GM20000 (cell line): ENCODE measurements around the gene NYNRIN.

Source experiments
- DNase-seq: peaks from one replicate; pipeline ENCODE4 v3.0.0; 2012; ENCODE audit warnings: low spot score
- CTCF ChIP-seq: IDR thresholded peaks from 2 replicates; pipeline ENCODE4 v1.5.1; 2012; ENCODE audit warnings: mild to moderate bottlenecking, control low read depth; ENCODE audit errors: extremely low read depth, missing control alignments

NYNRIN gene

GRCh38 chr14:24360281-24360680 lies 38.5 kb upstream of the NYNRIN start:
- no peak for TF ChIP-seq CTCF
- DNase-seq = no peak

DNA sequence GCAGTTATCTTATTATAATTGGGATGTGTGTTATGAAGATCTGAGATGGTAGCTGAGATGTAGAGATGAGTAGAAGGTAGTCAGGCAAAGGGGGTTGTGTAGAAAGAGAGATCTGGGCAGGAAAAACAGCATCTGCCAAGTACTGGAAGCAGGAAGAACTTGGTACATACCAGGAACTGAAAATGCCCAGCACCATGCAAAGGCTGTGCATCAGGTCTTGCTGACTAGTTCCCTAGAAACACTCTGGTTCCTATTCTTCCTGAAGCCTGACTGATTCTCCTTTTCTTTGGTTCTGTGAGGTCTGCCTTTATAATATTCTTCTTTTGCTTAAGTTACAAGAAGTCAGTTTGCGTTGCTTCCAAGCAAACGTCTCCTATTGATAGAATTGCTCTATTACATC lies 37.5 kb upstream of the NYNRIN start:
- no peak for DNase-seq
- TF ChIP-seq CTCF = no peak

- no peak for DNase-seq
- no peak for TF ChIP-seq CTCF
Observed at GRCh38 chr14:24362241-24362960, 36.4 kb upstream of the NYNRIN start.

- no peak for TF ChIP-seq CTCF
- no peak for DNase-seq
Observed at GRCh38 chr14:24363401-24363800, 35.4 kb upstream of the NYNRIN start.

GRCh38 chr14:24364841-24365240 lies 34.0 kb upstream of the NYNRIN start:
- TF ChIP-seq CTCF = no peak
- no peak for DNase-seq

DNA sequence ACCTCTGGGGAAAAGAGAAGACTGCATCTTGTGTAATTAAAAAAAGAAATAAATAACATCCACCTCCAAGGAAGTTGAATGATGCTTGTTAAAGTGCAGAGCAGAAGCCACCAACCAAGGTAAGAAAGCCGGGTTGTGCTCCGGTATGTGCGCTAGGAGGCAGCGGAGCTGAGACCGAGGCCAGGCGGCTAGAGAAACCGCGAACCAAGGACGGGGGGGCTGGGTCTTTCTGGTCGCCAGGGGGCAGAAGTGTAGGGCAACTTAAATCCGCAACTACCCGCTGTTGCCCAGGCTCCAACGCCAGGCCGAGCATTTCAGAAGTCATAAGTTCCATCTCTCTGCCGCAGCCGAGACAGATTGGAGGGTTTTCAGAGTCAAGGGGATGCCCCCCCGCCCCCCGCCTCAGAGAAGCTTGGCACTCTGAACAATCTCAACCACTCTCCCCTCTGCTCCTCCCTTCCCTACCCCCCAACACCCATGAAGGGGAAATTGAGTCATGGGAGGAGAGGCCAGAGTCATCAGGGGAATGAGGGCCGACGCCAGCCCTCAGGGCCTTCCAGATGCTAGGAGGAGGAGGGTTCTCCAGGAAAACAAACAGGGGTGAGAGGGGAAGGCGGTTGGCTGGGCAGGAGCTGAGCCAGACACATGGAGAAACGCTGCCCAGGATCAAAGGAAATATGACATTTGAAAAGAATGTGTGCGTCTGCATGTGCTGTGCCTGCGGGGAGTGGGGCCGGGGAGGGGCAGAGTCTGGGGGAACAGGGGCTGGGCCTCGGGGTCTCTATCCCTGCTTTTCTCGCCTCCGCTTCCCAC lies 33.0 kb upstream of the NYNRIN start:
- peak; percentile 74 for DNase-seq
- TF ChIP-seq CTCF = peak; percentile 67

GRCh38 chr14:24366413-24366720 lies 32.4 kb upstream of the NYNRIN start:
- no peak for DNase-seq
- TF ChIP-seq CTCF = no peak
